T-cell (primary cell): ENCODE data around the gene ID4. TPM values are rescaled to one million over a fixed set of nuclear protein-coding genes. Genes with fewer than 3 reads are reported as not detected.

ENCODE experiments used
- ATAC-seq, 4 experiments: fragments of 200-7000 bp in 3 of 4; fragments of 150-1000 bp in 1 of 4; cut with Tn5 transposase; replicated peaks in 1 of 4; 1 replicate in 3 of 4; 2 replicates in 1 of 4; pipeline ENCODE4 v1.10.0; 2021; ENCODE audit warnings: moderate library complexity in 3 of 4, mild to moderate bottlenecking in 2 of 4, moderate number of reproducible peaks in 1 of 4
- CTCF ChIA-PET, 2 donors: fragments of 300-600 bp; sonication (Branson Sonifier 250); formaldehyde crosslinking; loops; one replicate each; lab custom pipeline; 2022; ENCODE audit warnings: antibody characterized with exemption in 2 of 2; lab: Charles Lee
- POLR2A ChIA-PET, 2 donors: fragments of 300-600 bp; sonication (Branson Sonifier 250); formaldehyde crosslinking; loops; one replicate each; lab custom pipeline; 2022; ENCODE audit warnings: antibody characterized with exemption in 2 of 2; lab: Charles Lee
- DNase-seq, 35 experiments: peaks; one replicate each; pipeline versions ENCODE4 v3.0.0 to v3.0.0-alpha.2; 2013 to 2023
- H3K27ac ChIP-seq: one replicate; pipeline ENCODE4 v1.5.1; 2013; ENCODE audit warnings: low read length
- H3K27me3 ChIP-seq, 2 experiments: replicated peaks in 1 of 2; 1 replicate in 1 of 2; 2 replicates in 1 of 2; pipeline versions ENCODE4 v1.6.1 to v1.7.0; 2013; ENCODE audit warnings: low read length in 1 of 2, mixed read lengths in 1 of 2; ENCODE audit not compliant: control insufficient read depth in 2 of 2, insufficient read depth in 2 of 2; ENCODE audit errors: extremely low read depth in 1 of 2
- H3K36me3 ChIP-seq, 2 donors: 1 replicate in 1 of 2; 2 replicates in 1 of 2; pipeline versions ENCODE4 v1.6.1 to v1.7.0; 2013; ENCODE audit warnings: low read length in 1 of 2; ENCODE audit not compliant: control insufficient read depth in 2 of 2, insufficient read depth in 1 of 2; ENCODE audit errors: extremely low read depth in 1 of 2
- H3K4me1 ChIP-seq, 2 experiments: 1 replicate in 1 of 2; 2 replicates in 1 of 2; pipeline versions ENCODE4 v1.6.1 to v1.7.0; 2013; ENCODE audit warnings: low read length in 2 of 2, mixed read lengths in 1 of 2; ENCODE audit not compliant: insufficient read depth in 2 of 2, control insufficient read depth in 1 of 2; ENCODE audit errors: extremely low read depth in 1 of 2
- H3K4me3 ChIP-seq, 2 donors: 1 replicate in 1 of 2; 2 replicates in 1 of 2; pipeline versions ENCODE4 v1.5.1 to v1.7.0; 2013; ENCODE audit warnings: mild to moderate bottlenecking in 2 of 2, low read length in 1 of 2, moderate library complexity in 1 of 2; ENCODE audit not compliant: control insufficient read depth in 1 of 2; ENCODE audit errors: extremely low read depth in 1 of 2
- H3K9me3 ChIP-seq: 2 replicates; pipeline ENCODE4 v1.7.0; 2013
- H3K27ac Mint-ChIP-seq, 2 donors: one replicate each; pipeline ENCODE4 v1.8.0; 2020 to 2021; ENCODE audit warnings: mild to moderate bottlenecking in 2 of 2, mixed read lengths in 2 of 2
- H3K27me3 Mint-ChIP-seq, 2 donors: one replicate each; pipeline ENCODE4 v1.8.0; 2021 to 2022; ENCODE audit warnings: mixed read lengths in 2 of 2
- H3K36me3 Mint-ChIP-seq: one replicate; pipeline ENCODE4 v1.8.0; 2021; ENCODE audit warnings: mixed read lengths
- H3K4me1 Mint-ChIP-seq, 3 donors: one replicate each; pipeline ENCODE4 v1.8.0; 2020 to 2022; ENCODE audit warnings: mixed read lengths in 3 of 3, mild to moderate bottlenecking in 1 of 3
- H3K4me3 Mint-ChIP-seq, 3 donors: one replicate each; pipeline ENCODE4 v1.8.0; 2020 to 2022; ENCODE audit warnings: mild to moderate bottlenecking in 3 of 3, mixed read lengths in 3 of 3, moderate library complexity in 3 of 3
- H3K9me3 Mint-ChIP-seq, 3 donors: one replicate each; pipeline ENCODE4 v1.8.0; 2020 to 2022; ENCODE audit warnings: mixed read lengths in 3 of 3
- WGBS: methylation state at CpG from one replicate; pipeline ENCODE4 v1.1.5; 2013; ENCODE audit warnings: missing lambda C conversion rate; ENCODE audit not compliant: insufficient coverage; 5-methylcytosine and 5-hydroxymethylcytosine counted together
- total RNA-seq, 35 experiments: library from RNA in 6 of 35; stranded (reverse) in 6 of 35; fragments of 120-200 nt in 1 of 35; gene quantifications; one replicate each; pipeline versions ENCODE4 v1.2.1 to v1.2.4 and lab custom pipeline; 2013 to 2026

Gene ID4
- total RNA-seq, 5 donors from 2014 or later (not counting 1 experiment from before 2014, with no cell fraction given): not detected

DNA sequence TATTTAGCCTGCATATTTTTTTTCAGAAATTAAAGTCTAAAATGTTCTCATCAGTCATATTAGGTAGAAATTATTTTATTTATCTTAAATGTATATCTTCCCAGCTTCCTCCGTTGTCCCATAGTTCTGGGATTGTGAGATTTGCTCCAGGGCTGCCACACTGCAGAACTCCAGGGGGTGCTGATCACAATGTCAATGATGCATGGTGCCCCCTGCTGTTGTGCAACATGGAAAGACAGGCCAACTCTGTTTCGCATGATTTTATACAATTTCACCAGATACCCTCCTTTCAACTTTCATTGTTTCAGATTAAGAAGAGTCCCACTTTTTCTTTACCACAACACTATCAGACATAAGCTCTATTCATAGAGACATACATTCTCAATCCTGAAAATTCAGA lies 35.9 kb downstream of the ID4 start:
- CTCF ChIA-PET: no interaction called here
- WGBS: 60% methylated on average over 1 of the region's 2 CpGs
- no peak for ATAC-seq
- no peak overlapping the region for H3K4me3 ChIP-seq
- H3K4me1 Mint-ChIP-seq: no peaks in the 10 kb centered on the region
- no peak overlapping the region for H3K4me3 Mint-ChIP-seq
- peaks cover 2 to 3% of the 10 kb centered on the region in 2 donors for H3K27me3 Mint-ChIP-seq
- H3K36me3 ChIP-seq: no peaks in the 10 kb centered on the region
- no peak for DNase-seq
- no peaks in the 10 kb centered on the region for H3K9me3 Mint-ChIP-seq
- POLR2A ChIA-PET: no interaction called here
- H3K27ac Mint-ChIP-seq: no peak overlapping the region
- H3K27me3 ChIP-seq: peaks cover 0 to 6% of the 10 kb centered on the region in 2 experiments
- no peaks in the 10 kb centered on the region for H3K4me1 ChIP-seq
- H3K27ac ChIP-seq: no peak overlapping the region
- H3K36me3 Mint-ChIP-seq: no peaks in the 10 kb centered on the region
- H3K9me3 ChIP-seq: no peaks in the 10 kb centered on the region

GRCh38 chr6:19876672-19877071 lies 39.5 kb downstream of the ID4 start:
- Mint-ChIP-seq H3K9me3 (peaks cover 0 to 4% (median 2%) of the 10 kb centered on the region in 3 donors), H3K36me3 (no peaks in the 10 kb centered on the region), H3K4me1 (no peaks in the 10 kb centered on the region), H3K27ac (no peak overlapping the region), H3K27me3 (peaks cover 0 to 3% of the 10 kb centered on the region in 2 donors), H3K4me3 (no peak overlapping the region)
- Histone ChIP-seq H3K36me3 (no peaks in the 10 kb centered on the region), H3K9me3 (no peaks in the 10 kb centered on the region), H3K4me1 (no peaks in the 10 kb centered on the region), H3K27ac (no peak overlapping the region), H3K27me3 (peaks cover 2 to 3% of the 10 kb centered on the region in 2 experiments), H3K4me3 (no peak overlapping the region)
- POLR2A ChIA-PET: no interaction called here
- DNase-seq: no peak
- ATAC-seq: no peak
- 100% methylated on average over 2 of the region's 5 CpGs for WGBS
- CTCF ChIA-PET: no interaction called here

DNA sequence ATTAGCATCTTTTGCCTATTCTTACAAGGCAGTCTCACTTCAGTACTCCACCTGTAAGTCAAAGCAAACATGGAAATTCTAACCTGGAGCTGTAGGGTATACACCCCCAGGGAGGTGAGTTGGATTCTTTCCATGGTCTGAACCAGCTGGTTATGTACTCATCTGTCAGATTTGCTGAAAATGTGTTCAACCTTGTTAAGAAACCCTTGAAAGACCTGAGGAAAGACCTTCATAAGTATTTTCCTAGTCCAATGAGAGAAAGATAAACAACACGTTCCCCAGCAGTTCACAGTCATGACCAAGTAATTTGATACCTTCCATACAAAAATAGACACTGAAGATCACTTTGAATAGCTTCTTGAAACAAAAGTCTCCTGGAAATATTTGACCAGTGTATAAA lies 42.5 kb downstream of the ID4 start:
- WGBS: 75% methylated on average over 1 of the region's 1 CpG
- DNase-seq (no peak), ATAC-seq (no peak)
- Histone ChIP-seq H3K9me3 (no peaks in the 10 kb centered on the region), H3K4me3 (no peak overlapping the region), H3K27ac (no peak overlapping the region), H3K27me3 (peaks cover 0 to 3% of the 10 kb centered on the region in 2 experiments), H3K36me3 (no peaks in the 10 kb centered on the region), H3K4me1 (no peaks in the 10 kb centered on the region)
- Mint-ChIP-seq H3K9me3 (peaks cover 1 to 7% (median 2%) of the 10 kb centered on the region in 3 donors), H3K4me1 (no peaks in the 10 kb centered on the region), H3K4me3 (no peak overlapping the region), H3K27ac (no peak overlapping the region), H3K27me3 (peaks cover 0 to 3% of the 10 kb centered on the region in 2 donors), H3K36me3 (no peaks in the 10 kb centered on the region)
- ChIA-PET POLR2A (no interaction called here), CTCF (no interaction called here)

DNA sequence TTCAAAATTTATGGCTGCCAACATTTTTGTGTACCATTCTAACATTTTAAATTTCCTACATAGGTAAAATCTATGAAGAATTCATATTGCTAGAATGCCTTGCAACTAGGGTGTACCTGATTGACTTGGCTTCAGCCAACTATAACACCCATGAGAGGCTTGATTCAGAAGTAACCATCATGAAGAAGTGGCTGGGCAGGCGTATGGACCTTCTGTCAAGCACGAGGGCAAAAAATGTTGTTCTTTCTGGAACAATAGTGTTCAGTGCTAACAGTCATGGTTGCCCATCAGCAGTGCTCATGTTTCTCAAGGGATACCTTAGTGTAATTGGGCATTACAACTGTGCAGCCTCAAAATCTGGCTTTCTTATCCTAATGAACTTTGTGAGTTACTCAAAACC lies 42.9 kb downstream of the ID4 start:
- DNase-seq (no peak), ATAC-seq (no peak)
- WGBS: 58% methylated on average over 2 of the region's 2 CpGs
- H3K36me3 ChIP-seq: no peaks in the 10 kb centered on the region
- H3K4me1 ChIP-seq: no peaks in the 10 kb centered on the region
- H3K27ac Mint-ChIP-seq: no peak overlapping the region
- CTCF ChIA-PET: no interaction called here
- H3K9me3 Mint-ChIP-seq: peaks cover 2 to 8% (median 2%) of the 10 kb centered on the region in 3 donors
- POLR2A ChIA-PET: no interaction called here
- H3K27me3 Mint-ChIP-seq: peaks cover 0 to 3% of the 10 kb centered on the region in 2 donors
- H3K27me3 ChIP-seq: peaks cover 0 to 3% of the 10 kb centered on the region in 2 experiments
- H3K36me3 Mint-ChIP-seq: no peaks in the 10 kb centered on the region
- no peak overlapping the region for H3K4me3 ChIP-seq
- H3K4me1 Mint-ChIP-seq: no peaks in the 10 kb centered on the region
- H3K4me3 Mint-ChIP-seq: no peak overlapping the region
- no peaks in the 10 kb centered on the region for H3K9me3 ChIP-seq
- no peak overlapping the region for H3K27ac ChIP-seq

- H3K27me3 ChIP-seq: no peaks in the 10 kb centered on the region
- no peak overlapping the region for H3K4me3 ChIP-seq
- WGBS: 100% methylated on average over 2 of the region's 5 CpGs
- no peaks in the 10 kb centered on the region for H3K4me1 ChIP-seq
- H3K36me3 ChIP-seq: no peaks in the 10 kb centered on the region
- Mint-ChIP-seq H3K9me3 (peaks cover 2 to 4% (median 3%) of the 10 kb centered on the region in 3 donors), H3K27me3 (peaks cover 2 to 3% of the 10 kb centered on the region in 2 donors), H3K4me3 (no peak overlapping the region), H3K27ac (no peak overlapping the region), H3K4me1 (no peaks in the 10 kb centered on the region), H3K36me3 (no peaks in the 10 kb centered on the region)
- H3K27ac ChIP-seq: no peak overlapping the region
- no peaks in the 10 kb centered on the region for H3K9me3 ChIP-seq
- no peak for DNase-seq
- CTCF ChIA-PET: no interaction called here
- POLR2A ChIA-PET: interaction anchor here in 1 of 2 donors (0.5 kb wide), 1 partner anchor 75 kb away, joined by 3 read pairs; no protein-coding TSS in a partner anchor
- no peak for ATAC-seq
These were observed 54.3 kb downstream of the ID4 start for GRCh38 chr6:19891451-19891850.
